GM21390 (cell line): ENCODE results near the gene CSRP2.
A peak's percentile ranks its signal among the peaks of the same experiment; 100 is the strongest.

ENCODE experiments used
- ATAC-seq: cut with Tn5 transposase; IDR thresholded peaks from one replicate; pipeline ENCODE4 v1.9.1; 2021; ENCODE audit not compliant: unreplicated experiment

The CSRP2 gene

GRCh38 chr12:76878899-76879709, at the start of gene CSRP2:
CSRP2 (minus strand) TSS chr12:76879019; CDS start chr12:76866260, 12,759 bp downstream.
- peak; percentile 91 for ATAC-seq

- ATAC-seq = no peak
Observed at GRCh38 chr12:76927170-76927784, 48.5 kb upstream of the CSRP2 start.

GRCh38 chr12:76925135-76925534, 46.3 kb upstream of the CSRP2 start:
- no peak for ATAC-seq

GRCh38 chr12:76922866-76923265, 44.0 kb upstream of the CSRP2 start:
- no peak for ATAC-seq

GRCh38 chr12:76921891-76922664, 43.3 kb upstream of the CSRP2 start:
- ATAC-seq = no peak

- ATAC-seq = no peak
Observed at GRCh38 chr12:76921100-76921471, 42.3 kb upstream of the CSRP2 start.

GRCh38 chr12:76920172-76921099, 41.6 kb upstream of the CSRP2 start:
- ATAC-seq = peak; percentile 59

GRCh38 chr12:76919383-76920171, 40.8 kb upstream of the CSRP2 start:
- no peak for ATAC-seq

GRCh38 chr12:76916170-76916540, 37.3 kb upstream of the CSRP2 start:
- ATAC-seq = no peak

- ATAC-seq = no peak
Observed at GRCh38 chr12:76915361-76916169, 36.7 kb upstream of the CSRP2 start.

- ATAC-seq = no peak
Observed at GRCh38 chr12:76914102-76914859, 35.5 kb upstream of the CSRP2 start.

- ATAC-seq = no peak
Observed at GRCh38 chr12:76909290-76909689, 30.5 kb upstream of the CSRP2 start.

GRCh38 chr12:76908303-76909017, 29.6 kb upstream of the CSRP2 start:
- ATAC-seq = no peak

GRCh38 chr12:76901628-76902380, 23.0 kb upstream of the CSRP2 start:
- ATAC-seq = no peak

- ATAC-seq = no peak
Observed at GRCh38 chr12:76899522-76899921, 20.7 kb upstream of the CSRP2 start.

- no peak for ATAC-seq
Observed at GRCh38 chr12:76898442-76898841, 19.6 kb upstream of the CSRP2 start.

- no peak for ATAC-seq
Observed at GRCh38 chr12:76896274-76896673, 17.5 kb upstream of the CSRP2 start.
